B cell (primary cell): ENCODE measurements around the gene CAMK2N1. TPM values are rescaled to one million over a fixed set of nuclear protein-coding genes. Genes with fewer than 3 reads are reported as not detected.

Source experiments
- ATAC-seq: fragments of 200-7000 bp; cut with Tn5 transposase; one replicate; pipeline ENCODE4 v1.10.0; 2021; ENCODE audit warnings: low read depth, mild to moderate bottlenecking, moderate number of reproducible peaks, moderate library complexity
- CTCF ChIA-PET: fragments of 350-600 bp; sonication (Branson Sonifier 250); formaldehyde crosslinking; loops from one replicate; lab custom pipeline; 2021; ENCODE audit warnings: antibody characterized with exemption, inconsistent platforms; lab: Charles Lee
- POLR2A ChIA-PET: fragments of 350-600 bp; sonication (Branson Sonifier 250); formaldehyde crosslinking; loops from one replicate; lab custom pipeline; 2021; ENCODE audit warnings: antibody characterized with exemption; lab: Charles Lee
- DNase-seq: peaks from one replicate; pipeline ENCODE4 v3.0.0; 2013
- H2AFZ ChIP-seq: 2 replicates; pipeline ENCODE4 v1.6.1; 2012; ENCODE audit warnings: mild to moderate bottlenecking, low read depth, low read length; ENCODE audit not compliant: insufficient read depth, poor library complexity, severe bottlenecking
- H3K27ac ChIP-seq, 2 donors: 1 replicate in 1 of 2; 2 replicates in 1 of 2; pipeline ENCODE4 v1.5.1; 2012 to 2013; ENCODE audit warnings: low read length in 2 of 2, mild to moderate bottlenecking in 2 of 2, moderate library complexity in 1 of 2
- H3K27me3 ChIP-seq, 4 experiments: fragments of 200-600 bp in 1 of 4; sonication (generic) in 1 of 4; replicated peaks in 1 of 4; 1 replicate in 2 of 4; 2 replicates in 2 of 4; pipeline versions ENCODE4 v1.6.1 to v1.7.0; 2013 to 2016; ENCODE audit warnings: low read length in 3 of 4, mild to moderate bottlenecking in 2 of 4, mixed read lengths in 1 of 4, moderate library complexity in 1 of 4; ENCODE audit not compliant: insufficient read depth in 4 of 4, control insufficient read depth in 3 of 4; ENCODE audit errors: control extremely low read depth in 1 of 4
- H3K36me3 ChIP-seq, 2 experiments: replicated peaks in 1 of 2; 1 replicate in 1 of 2; 2 replicates in 1 of 2; pipeline versions ENCODE4 v1.6.1 to v1.7.1; 2013; ENCODE audit warnings: low read length in 1 of 2; ENCODE audit not compliant: insufficient read depth in 2 of 2, control insufficient read depth in 1 of 2; ENCODE audit errors: control extremely low read depth in 1 of 2, extremely low read depth in 1 of 2
- H3K4me1 ChIP-seq, 2 donors: fragments of 200-600 bp in 1 of 2; sonication (generic) in 1 of 2; 1 replicate in 1 of 2; 2 replicates in 1 of 2; pipeline versions ENCODE4 v1.5.1 to v1.6.1; 2013 to 2017; ENCODE audit warnings: low read length in 2 of 2; ENCODE audit not compliant: control insufficient read depth in 2 of 2, insufficient read depth in 2 of 2
- H3K4me2 ChIP-seq: replicated peaks from 2 replicates; pipeline ENCODE3; 2012; ENCODE audit warnings: mild to moderate bottlenecking, low read depth, low read length; ENCODE audit not compliant: poor library complexity, severe bottlenecking
- H3K4me3 ChIP-seq, 5 experiments: fragments of 200-600 bp in 1 of 5; sonication (generic) in 1 of 5; 1 replicate in 3 of 5; 2 replicates in 2 of 5; pipeline versions ENCODE4 v1.5.1 to v1.7.0; 2011 to 2016; ENCODE audit warnings: low read length in 4 of 5, mild to moderate bottlenecking in 4 of 5, low read depth in 2 of 5, control low read depth in 1 of 5, moderate library complexity in 1 of 5; ENCODE audit not compliant: insufficient read depth in 1 of 5; ENCODE audit errors: control extremely low read depth in 1 of 5, extremely low read depth in 1 of 5
- H3K79me2 ChIP-seq: fragments of 200-600 bp; sonication (generic); one replicate; pipeline ENCODE4 v1.6.0; 2016; ENCODE audit warnings: low read length; ENCODE audit not compliant: control insufficient read depth, insufficient read depth
- H3K9ac ChIP-seq: fragments of 200-600 bp; sonication (generic); 2 replicates; pipeline ENCODE4 v1.6.1; 2017; ENCODE audit warnings: mild to moderate bottlenecking, low read length, moderate library complexity
- H3K9me3 ChIP-seq, 3 donors: one replicate each; pipeline versions ENCODE4 v1.6.1 to v1.7.1; 2013; ENCODE audit warnings: low read length in 2 of 3; ENCODE audit not compliant: control insufficient read depth in 2 of 3, insufficient read depth in 1 of 3; ENCODE audit errors: control extremely low read depth in 1 of 3
- H4K20me1 ChIP-seq: 2 replicates; pipeline ENCODE4 v1.6.0; 2012; ENCODE audit warnings: mild to moderate bottlenecking, low read length; ENCODE audit not compliant: insufficient read depth, control insufficient read depth, poor library complexity, severe bottlenecking
- H3K27ac Mint-ChIP-seq: one replicate; pipeline ENCODE4 v1.8.0; 2021; ENCODE audit warnings: mixed read lengths
- H3K27me3 Mint-ChIP-seq: one replicate; pipeline ENCODE4 v1.8.0; 2021; ENCODE audit warnings: mixed read lengths
- H3K4me1 Mint-ChIP-seq: one replicate; pipeline ENCODE4 v1.8.0; 2021; ENCODE audit warnings: mixed read lengths
- H3K4me3 Mint-ChIP-seq: one replicate; pipeline ENCODE4 v1.8.0; 2021; ENCODE audit warnings: mixed read lengths
- H3K9me3 Mint-ChIP-seq: one replicate; pipeline ENCODE4 v1.8.0; 2022; ENCODE audit warnings: mixed read lengths; ENCODE audit not compliant: insufficient read depth
- EZH2 ChIP-seq: IDR thresholded peaks from 2 replicates; pipeline ENCODE4 v1.6.1; 2012; ENCODE audit warnings: borderline replicate concordance, low read depth, mild to moderate bottlenecking, moderate library complexity, low read length; ENCODE audit not compliant: insufficient read depth, poor library complexity, severe bottlenecking
- WGBS: methylation state at CpG from one replicate; pipeline ENCODE4 v1.1.5; 2013; ENCODE audit warnings: missing lambda C conversion rate; ENCODE audit not compliant: insufficient coverage; 5-methylcytosine and 5-hydroxymethylcytosine counted together
- intact Hi-C: fragments of 100-400 bp; cut with micrococcal nuclease; formaldehyde crosslinking; loops from one replicate; pipeline ENCODE4 v1.10.0; 2022
- polyA plus RNA-seq: library from polyadenylated mRNA; depleted of rRNA; stranded (reverse); fragments of >200 nt; gene quantifications from 2 replicates; pipeline ENCODE4 v1.2.3, GENCODE V29; 2012
- total RNA-seq, 2 donors: library from RNA; stranded (reverse); fragments of 120-200 nt in 1 of 2; gene quantifications; 1 replicate in 1 of 2; 2 replicates in 1 of 2; pipeline versions ENCODE4 v1.2.3 to v1.2.4, GENCODE V29; 2013 to 2022
- TF ChIP-seq, protein P1 (sequence below): fragments of 200-600 bp; IDR thresholded peaks from one replicate; pipeline ENCODE4 v1.8.0; 2022; ENCODE audit warnings: antibody characterized with exemption, mild to moderate bottlenecking

The CAMK2N1 gene
- total and polyA plus RNA-seq, 2 donors (not counting 1 experiment from before 2014, with no cell fraction given) = 0.49 to 6.0 TPM

DNA sequence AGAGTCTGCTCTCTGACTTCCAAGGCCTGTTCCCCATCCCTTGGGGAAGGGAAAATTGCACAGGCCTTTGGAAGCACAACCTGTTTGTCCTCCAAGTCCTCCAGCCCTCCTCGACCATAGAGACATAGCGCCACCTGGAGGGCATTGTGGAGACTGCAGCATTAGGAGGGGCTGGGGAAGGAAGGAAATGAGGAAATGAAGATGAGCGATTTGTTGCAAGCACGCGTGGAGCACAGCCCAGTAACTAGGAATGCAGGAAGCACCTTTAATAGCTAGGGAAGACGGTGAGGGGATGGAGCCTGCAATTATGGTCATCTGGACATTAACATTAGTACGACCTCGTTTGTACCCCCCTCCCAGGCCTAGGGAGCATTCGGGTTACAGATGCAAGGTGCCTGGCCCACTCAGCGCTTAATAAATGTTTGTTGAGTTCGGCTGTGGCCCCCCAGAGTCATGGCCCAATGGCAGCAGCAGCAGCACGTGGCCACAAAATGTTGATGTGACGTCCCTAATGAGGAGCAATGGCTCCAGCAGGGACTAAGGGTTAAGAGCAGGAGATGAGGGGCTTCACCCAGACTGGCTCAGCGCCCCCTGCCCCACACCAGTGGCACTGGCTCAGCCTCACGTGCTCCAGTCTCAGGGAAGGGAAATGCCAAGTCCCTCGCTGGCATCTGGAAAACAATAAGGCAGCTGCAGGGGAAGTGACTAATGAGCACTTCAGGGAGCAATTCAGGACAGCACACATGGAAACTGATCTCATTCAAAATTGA, 8.0 kb upstream of the CAMK2N1 start:
- POLR2A ChIA-PET = no interaction called here
- Histone ChIP-seq H3K36me3 (peaks cover 0 to 13% of the 10 kb centered on the region in 2 experiments), H3K9ac (peak overlapping the region; percentile 21), H2AFZ (peak overlapping the region; percentile 78), H3K79me2 (no peaks in the 10 kb centered on the region), H3K4me2 (peak overlapping the region; percentile 69), H3K27ac (no peak overlapping the region), H4K20me1 (no peaks in the 10 kb centered on the region), H3K9me3 (no peaks in the 10 kb centered on the region), H3K4me3 (peak overlapping the region in 3 of 5 experiments; percentile 21 to 40 (median 33)), H3K4me1 (peaks cover 9 to 13% of the 10 kb centered on the region in 2 donors), H3K27me3 (peaks cover 0 to 6% (median 1%) of the 10 kb centered on the region in 4 experiments)
- WGBS = 4% methylated on average over 11 of the region's 16 CpGs
- ATAC-seq (peak; percentile 95), DNase-seq (peak; percentile 89)
- H3K9me3 Mint-ChIP-seq = no peaks in the 10 kb centered on the region
- TF ChIP-seq, protein P1, sequence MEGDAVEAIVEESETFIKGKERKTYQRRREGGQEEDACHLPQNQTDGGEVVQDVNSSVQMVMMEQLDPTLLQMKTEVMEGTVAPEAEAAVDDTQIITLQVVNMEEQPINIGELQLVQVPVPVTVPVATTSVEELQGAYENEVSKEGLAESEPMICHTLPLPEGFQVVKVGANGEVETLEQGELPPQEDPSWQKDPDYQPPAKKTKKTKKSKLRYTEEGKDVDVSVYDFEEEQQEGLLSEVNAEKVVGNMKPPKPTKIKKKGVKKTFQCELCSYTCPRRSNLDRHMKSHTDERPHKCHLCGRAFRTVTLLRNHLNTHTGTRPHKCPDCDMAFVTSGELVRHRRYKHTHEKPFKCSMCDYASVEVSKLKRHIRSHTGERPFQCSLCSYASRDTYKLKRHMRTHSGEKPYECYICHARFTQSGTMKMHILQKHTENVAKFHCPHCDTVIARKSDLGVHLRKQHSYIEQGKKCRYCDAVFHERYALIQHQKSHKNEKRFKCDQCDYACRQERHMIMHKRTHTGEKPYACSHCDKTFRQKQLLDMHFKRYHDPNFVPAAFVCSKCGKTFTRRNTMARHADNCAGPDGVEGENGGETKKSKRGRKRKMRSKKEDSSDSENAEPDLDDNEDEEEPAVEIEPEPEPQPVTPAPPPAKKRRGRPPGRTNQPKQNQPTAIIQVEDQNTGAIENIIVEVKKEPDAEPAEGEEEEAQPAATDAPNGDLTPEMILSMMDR = peak; percentile 97
- no peak for TF ChIP-seq EZH2
- no peak overlapping the region for H3K27ac Mint-ChIP-seq
- CTCF ChIA-PET = interaction anchor here (0.6 to 6.0 kb wide), 28 partner anchors 9 to 617 kb away, joined by 3 to 111 read pairs (median 4); partner anchors contain the start of genes CAMK2N1 and MUL1
- H3K27me3 Mint-ChIP-seq = peaks cover 10% of the 10 kb centered on the region
- peaks cover 7% of the 10 kb centered on the region for H3K4me1 Mint-ChIP-seq
- no peak overlapping the region for H3K4me3 Mint-ChIP-seq
- intact Hi-C loops = loop anchor here (1.0 to 5.0 kb wide), 5 partner anchors 117 to 393 kb away; no protein-coding TSS in a partner anchor

DNA sequence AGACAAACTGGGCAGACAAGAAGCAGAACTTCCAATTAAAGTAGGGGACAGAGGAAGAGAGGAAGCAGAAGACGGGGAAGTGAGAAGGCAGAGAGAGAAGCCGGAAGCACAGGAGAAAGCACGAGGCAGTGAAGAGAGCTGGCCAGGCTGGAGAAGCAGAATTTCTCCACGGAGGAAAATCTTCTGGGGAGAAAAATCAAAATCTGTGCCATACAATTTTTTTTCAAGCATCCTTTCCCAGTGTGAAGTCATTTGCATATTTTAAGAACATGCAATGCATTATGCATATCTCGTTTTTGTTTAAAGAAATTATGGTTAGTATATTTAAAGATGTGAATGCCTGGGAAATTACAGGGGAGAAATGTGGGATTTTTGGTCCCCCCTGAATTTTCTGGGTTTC, 7.3 kb upstream of the CAMK2N1 start:
- peaks cover 7% of the 10 kb centered on the region for H3K4me1 Mint-ChIP-seq
- Histone ChIP-seq H3K27me3 (peaks cover 0 to 6% (median 1%) of the 10 kb centered on the region in 4 experiments), H3K27ac (no peak overlapping the region), H3K4me1 (peaks cover 9 to 13% of the 10 kb centered on the region in 2 donors), H3K79me2 (no peaks in the 10 kb centered on the region), H3K9me3 (no peaks in the 10 kb centered on the region), H3K9ac (no peak overlapping the region), H3K4me3 (peak overlapping the region in 2 of 5 experiments; percentile 13 to 40), H3K4me2 (peak overlapping the region; percentile 69), H2AFZ (peak overlapping the region; percentile 78), H3K36me3 (peaks cover 0 to 6% of the 10 kb centered on the region in 2 experiments), H4K20me1 (no peaks in the 10 kb centered on the region)
- peaks cover 17% of the 10 kb centered on the region for H3K27me3 Mint-ChIP-seq
- peak overlapping the region; percentile 45 for H3K4me3 Mint-ChIP-seq
- H3K9me3 Mint-ChIP-seq = no peaks in the 10 kb centered on the region
- POLR2A ChIA-PET = no interaction called here
- DNase-seq (no peak), ATAC-seq (no peak)
- CTCF ChIA-PET = interaction anchor here (0.6 to 6.0 kb wide), 25 partner anchors 9 to 617 kb away, joined by 3 to 111 read pairs (median 5); partner anchors contain the start of genes CAMK2N1 and MUL1
- 10% methylated on average over 2 of the region's 5 CpGs for WGBS
- no peak for TF ChIP-seq EZH2
- TF ChIP-seq, protein P1 = no peak
- intact Hi-C loops = loop anchor here (1.0 to 5.0 kb wide), 4 partner anchors 131 to 392 kb away; no protein-coding TSS in a partner anchor
- H3K27ac Mint-ChIP-seq = no peak overlapping the region
